Peyer's patch (tissue), 4 donors: Measurements from ENCODE around the gene BHMT.

Experiments
- POLR2A ChIP-seq, 2 donors: fragments of 450-650 bp; IDR thresholded peaks; one replicate each; pipeline ENCODE4 v1.5.1; 2017; ENCODE audit warnings: antibody characterized with exemption in 2 of 2, mild to moderate bottlenecking in 2 of 2, moderate library complexity in 2 of 2
- TF ChIP-seq, protein P1 (sequence below), 6 experiments: fragments of 450-650 bp in 4 of 6; fragments of 200-600 bp in 2 of 6; sonication (generic) in 1 of 6; IDR thresholded peaks; one replicate each; pipeline ENCODE4 v1.5.1; 2017 to 2019; ENCODE audit warnings: antibody characterized with exemption in 6 of 6, mild to moderate bottlenecking in 3 of 6, moderate library complexity in 1 of 6

GRCh38 chr5:79140553-79140952 lies 28.9 kb downstream of the BHMT start:
- TF ChIP-seq, protein P1, sequence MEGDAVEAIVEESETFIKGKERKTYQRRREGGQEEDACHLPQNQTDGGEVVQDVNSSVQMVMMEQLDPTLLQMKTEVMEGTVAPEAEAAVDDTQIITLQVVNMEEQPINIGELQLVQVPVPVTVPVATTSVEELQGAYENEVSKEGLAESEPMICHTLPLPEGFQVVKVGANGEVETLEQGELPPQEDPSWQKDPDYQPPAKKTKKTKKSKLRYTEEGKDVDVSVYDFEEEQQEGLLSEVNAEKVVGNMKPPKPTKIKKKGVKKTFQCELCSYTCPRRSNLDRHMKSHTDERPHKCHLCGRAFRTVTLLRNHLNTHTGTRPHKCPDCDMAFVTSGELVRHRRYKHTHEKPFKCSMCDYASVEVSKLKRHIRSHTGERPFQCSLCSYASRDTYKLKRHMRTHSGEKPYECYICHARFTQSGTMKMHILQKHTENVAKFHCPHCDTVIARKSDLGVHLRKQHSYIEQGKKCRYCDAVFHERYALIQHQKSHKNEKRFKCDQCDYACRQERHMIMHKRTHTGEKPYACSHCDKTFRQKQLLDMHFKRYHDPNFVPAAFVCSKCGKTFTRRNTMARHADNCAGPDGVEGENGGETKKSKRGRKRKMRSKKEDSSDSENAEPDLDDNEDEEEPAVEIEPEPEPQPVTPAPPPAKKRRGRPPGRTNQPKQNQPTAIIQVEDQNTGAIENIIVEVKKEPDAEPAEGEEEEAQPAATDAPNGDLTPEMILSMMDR (IDR thresholded peaks at IDR 0.05): no peak
- no peak for TF ChIP-seq POLR2A (IDR thresholded peaks at IDR 0.05)
